Uterus (tissue), 4 donors: ENCODE data around the gene SLC66A2. TPM values are rescaled to one million over a fixed set of nuclear protein-coding genes. Genes with fewer than 3 reads are reported as not detected.
A peak's percentile ranks its signal among the peaks of the same experiment; 100 is the strongest.

Experiments
- DNase-seq, 2 donors: peaks; one replicate each; pipeline ENCODE4 v3.0.0-alpha.2; 2019 to 2020
- H3K27ac ChIP-seq, 2 donors: fragments of 200-600 bp; sonication (generic); 1 replicate in 1 of 2; 2 replicates in 1 of 2; pipeline ENCODE4 v1.5.1; 2016 to 2018
- H3K27me3 ChIP-seq, 2 donors: fragments of 200-600 bp; sonication (generic); one replicate each; pipeline ENCODE4 v1.5.1; 2018 to 2019; ENCODE audit warnings: control low read depth in 1 of 2
- H3K36me3 ChIP-seq, 2 donors: fragments of 200-600 bp; sonication (generic); one replicate each; pipeline ENCODE4 v1.5.1; 2019; ENCODE audit warnings: control low read depth in 1 of 2
- H3K4me1 ChIP-seq, 2 donors: fragments of 200-600 bp; sonication (generic); one replicate each; pipeline ENCODE4 v1.5.1; 2018 to 2019; ENCODE audit warnings: control low read depth in 1 of 2
- H3K4me3 ChIP-seq, 2 donors: fragments of 200-600 bp; sonication (generic); 1 replicate in 1 of 2; 2 replicates in 1 of 2; pipeline ENCODE4 v1.5.1; 2018 to 2019; ENCODE audit warnings: mild to moderate bottlenecking in 1 of 2
- H3K9me3 ChIP-seq, 2 donors: fragments of 200-600 bp; sonication (generic); one replicate each; pipeline ENCODE4 v1.5.1; 2019; ENCODE audit warnings: control low read depth in 1 of 2
- POLR2A ChIP-seq, 2 donors: fragments of 450-650 bp; IDR thresholded peaks; one replicate each; pipeline ENCODE4 v1.6.1; 2016; ENCODE audit warnings: antibody characterized with exemption in 2 of 2, mild to moderate bottlenecking in 1 of 2, moderate library complexity in 1 of 2
- intact Hi-C: fragments of 100-400 bp; cut with DNase I; formaldehyde crosslinking; loops from one replicate; pipeline ENCODE4 v1.15.1; 2023; ENCODE audit warnings: low total_unique reads
- total RNA-seq, 4 donors: library from RNA; depleted of rRNA in 3 of 4; stranded (reverse); fragments of >200 nt in 3 of 4; gene quantifications; one replicate each; pipeline versions ENCODE4 v1.1.0 to v1.2.4, GENCODE V29; 2014 to 2023
- TF ChIP-seq, protein P1 (sequence below), 4 experiments: fragments of 200-600 bp in 2 of 4; fragments of 450-650 bp in 2 of 4; sonication (generic) in 2 of 4; IDR thresholded peaks; one replicate each; pipeline ENCODE4 v1.5.1; 2016 to 2019; ENCODE audit warnings: antibody characterized with exemption in 4 of 4, mild to moderate bottlenecking in 2 of 4, moderate library complexity in 1 of 4
- donor health status: DM: yes; HTN: yes; CAD: no.

Gene SLC66A2
- total RNA-seq, 4 donors from 2014 or later: 20.3 to 42.5 (median 32.5) TPM

DNA sequence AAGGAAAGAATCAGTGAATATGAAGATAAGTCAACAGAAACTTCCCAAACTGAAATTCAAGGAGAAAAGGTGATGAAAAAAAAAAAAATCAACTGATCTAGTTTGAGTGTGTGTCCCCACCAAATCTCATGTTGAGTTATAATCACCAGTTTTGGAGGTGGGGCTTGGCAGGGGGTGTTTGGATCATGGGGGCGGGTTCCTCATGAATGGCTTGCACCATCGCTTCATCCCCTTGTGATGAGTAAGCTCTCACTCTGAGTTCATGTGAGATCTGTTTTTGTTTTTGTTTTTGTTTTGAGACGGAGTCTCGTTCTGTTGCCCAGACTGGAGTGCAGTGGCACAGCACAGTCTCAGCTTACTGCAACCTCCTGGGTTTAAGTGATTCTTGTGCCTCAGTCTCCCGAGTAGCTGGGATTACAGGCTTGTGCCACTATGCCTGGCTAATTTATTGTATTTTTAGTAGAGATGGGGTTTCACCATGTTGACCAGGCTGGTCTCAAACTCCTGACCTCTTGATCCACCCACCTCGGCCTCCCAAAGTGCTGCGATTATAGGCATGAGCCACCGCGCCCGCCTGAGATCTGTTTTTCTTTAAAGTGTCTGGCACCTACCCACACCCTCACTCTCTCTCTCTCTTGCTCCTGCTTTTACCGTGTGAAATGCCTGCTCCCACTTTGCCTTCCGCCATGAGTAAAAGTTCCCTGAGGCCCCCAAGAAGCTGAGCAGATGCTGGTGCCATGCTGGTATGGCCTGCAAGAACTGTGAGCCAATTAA is 4.0 kb upstream of the SLC66A2 start:
- no peak for TF ChIP-seq POLR2A (IDR thresholded peaks at IDR 0.05)
- no peaks in the 10 kb centered on the region for H3K27me3 ChIP-seq
- H3K4me3 ChIP-seq: no peak overlapping the region
- peaks cover 0 to under 1% of the 10 kb centered on the region in 2 donors for H3K4me1 ChIP-seq
- DNase-seq: no peak
- H3K36me3 ChIP-seq: no peaks in the 10 kb centered on the region
- intact Hi-C loops: no loop called here
- no peaks in the 10 kb centered on the region for H3K9me3 ChIP-seq
- H3K27ac ChIP-seq: no peak overlapping the region

DNA sequence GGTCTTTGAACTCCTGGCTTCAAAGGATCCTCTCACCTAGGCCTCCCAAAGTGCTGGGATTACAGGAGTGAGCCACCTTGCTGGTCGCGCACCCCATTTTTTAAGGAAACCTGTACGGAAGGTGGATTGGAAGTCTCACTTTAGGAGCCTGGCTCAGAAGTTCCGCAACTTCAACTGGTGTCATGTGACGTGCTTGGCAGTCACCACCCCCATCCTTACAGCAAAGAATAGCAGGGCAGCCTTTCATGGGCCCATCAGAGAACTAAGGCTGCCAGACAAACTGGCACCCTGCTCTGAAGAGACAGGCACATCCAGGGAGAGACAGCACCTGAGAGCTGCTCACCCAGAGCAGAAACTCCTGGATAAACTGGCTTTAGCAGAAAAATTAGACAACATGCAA is 3.3 kb upstream of the SLC66A2 start:
- Histone ChIP-seq H3K9me3 (no peaks in the 10 kb centered on the region), H3K4me3 (no peak overlapping the region), H3K27me3 (no peaks in the 10 kb centered on the region), H3K36me3 (no peaks in the 10 kb centered on the region), H3K4me1 (peaks cover 0 to 5% of the 10 kb centered on the region in 2 donors), H3K27ac (no peak overlapping the region)
- intact Hi-C loops: no loop called here
- TF ChIP-seq, protein P1, sequence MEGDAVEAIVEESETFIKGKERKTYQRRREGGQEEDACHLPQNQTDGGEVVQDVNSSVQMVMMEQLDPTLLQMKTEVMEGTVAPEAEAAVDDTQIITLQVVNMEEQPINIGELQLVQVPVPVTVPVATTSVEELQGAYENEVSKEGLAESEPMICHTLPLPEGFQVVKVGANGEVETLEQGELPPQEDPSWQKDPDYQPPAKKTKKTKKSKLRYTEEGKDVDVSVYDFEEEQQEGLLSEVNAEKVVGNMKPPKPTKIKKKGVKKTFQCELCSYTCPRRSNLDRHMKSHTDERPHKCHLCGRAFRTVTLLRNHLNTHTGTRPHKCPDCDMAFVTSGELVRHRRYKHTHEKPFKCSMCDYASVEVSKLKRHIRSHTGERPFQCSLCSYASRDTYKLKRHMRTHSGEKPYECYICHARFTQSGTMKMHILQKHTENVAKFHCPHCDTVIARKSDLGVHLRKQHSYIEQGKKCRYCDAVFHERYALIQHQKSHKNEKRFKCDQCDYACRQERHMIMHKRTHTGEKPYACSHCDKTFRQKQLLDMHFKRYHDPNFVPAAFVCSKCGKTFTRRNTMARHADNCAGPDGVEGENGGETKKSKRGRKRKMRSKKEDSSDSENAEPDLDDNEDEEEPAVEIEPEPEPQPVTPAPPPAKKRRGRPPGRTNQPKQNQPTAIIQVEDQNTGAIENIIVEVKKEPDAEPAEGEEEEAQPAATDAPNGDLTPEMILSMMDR (IDR thresholded peaks at IDR 0.05): no peak
- TF ChIP-seq POLR2A (IDR thresholded peaks at IDR 0.05): no peak
- no peak for DNase-seq

DNA sequence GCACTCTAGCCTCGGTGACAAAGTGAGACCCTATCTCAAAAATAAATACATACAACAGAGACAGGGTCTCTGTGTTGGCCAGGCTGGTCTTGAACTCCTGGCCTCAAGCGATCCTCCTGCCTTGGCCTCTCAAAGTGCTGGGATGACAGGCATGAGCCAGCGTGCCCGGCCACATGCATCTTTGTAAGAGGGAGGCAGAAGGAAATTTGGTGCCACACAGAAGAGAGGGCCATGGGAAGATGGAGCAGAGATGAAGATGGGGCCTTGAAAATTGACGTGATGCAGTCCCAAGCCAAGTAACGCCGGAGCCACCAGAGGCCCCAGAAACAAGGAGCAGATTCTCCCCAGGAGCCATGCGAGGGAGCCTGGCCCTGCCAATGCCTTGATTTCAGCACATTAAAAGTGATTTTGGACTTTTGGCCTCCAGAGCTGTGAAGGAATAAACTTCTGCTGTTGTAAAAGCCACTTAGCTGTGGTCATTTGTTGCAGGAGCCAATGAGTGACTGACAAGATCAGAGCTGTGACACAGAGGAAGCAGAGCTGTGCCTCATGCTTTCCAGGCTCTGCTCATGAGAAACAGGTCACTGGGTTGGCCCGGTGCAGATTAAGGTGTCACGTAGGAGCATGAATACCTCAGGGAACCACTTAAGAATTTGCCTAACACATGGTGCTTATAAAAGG is 2.7 kb upstream of the SLC66A2 start:
- DNase-seq: no peak
- Histone ChIP-seq H3K4me1 (peaks cover 0 to 10% of the 10 kb centered on the region in 2 donors), H3K4me3 (no peak overlapping the region), H3K27ac (no peak overlapping the region), H3K9me3 (no peaks in the 10 kb centered on the region), H3K36me3 (no peaks in the 10 kb centered on the region), H3K27me3 (no peaks in the 10 kb centered on the region)
- no peak for TF ChIP-seq POLR2A (IDR thresholded peaks at IDR 0.05)
- TF ChIP-seq, protein P1 (IDR thresholded peaks at IDR 0.05): no peak
- intact Hi-C loops: no loop called here

DNA sequence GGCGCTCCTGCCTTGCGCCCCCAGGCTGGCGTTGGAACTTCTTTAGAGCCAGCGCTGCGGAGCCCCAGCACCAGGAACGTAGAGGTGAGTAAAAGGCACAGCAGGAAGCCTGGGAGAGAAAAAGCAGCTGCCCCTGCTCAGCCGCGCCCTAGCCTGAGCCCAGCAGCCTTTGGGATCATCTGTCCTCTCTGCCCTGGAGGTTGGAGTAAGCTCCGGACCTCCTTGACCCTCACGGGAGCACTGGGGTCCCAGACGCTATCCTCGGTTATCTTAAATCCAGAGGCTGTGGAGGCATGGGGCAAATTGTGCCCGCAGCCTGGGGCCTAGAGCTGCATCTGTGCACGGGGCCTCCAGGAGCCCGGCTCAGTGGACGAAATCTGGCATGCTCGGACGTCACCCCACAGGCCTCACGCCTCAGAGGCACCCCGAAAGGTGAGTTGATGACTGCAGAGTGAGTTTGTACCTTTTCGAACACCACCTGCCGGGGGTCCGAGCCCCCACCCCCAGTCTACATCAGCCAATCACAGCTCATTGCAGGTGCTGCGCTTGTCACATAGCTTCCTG is 1.6 kb upstream of the SLC66A2 start:
- Histone ChIP-seq H3K9me3 (no peaks in the 10 kb centered on the region), H3K27me3 (no peaks in the 10 kb centered on the region), H3K4me1 (peaks cover 0 to 10% of the 10 kb centered on the region in 2 donors), H3K27ac (no peak overlapping the region), H3K4me3 (no peak overlapping the region), H3K36me3 (no peaks in the 10 kb centered on the region)
- no peak for DNase-seq
- TF ChIP-seq, protein P1 (IDR thresholded peaks at IDR 0.05): no peak
- no peak for TF ChIP-seq POLR2A (IDR thresholded peaks at IDR 0.05)
- intact Hi-C loops: no loop called here

DNA sequence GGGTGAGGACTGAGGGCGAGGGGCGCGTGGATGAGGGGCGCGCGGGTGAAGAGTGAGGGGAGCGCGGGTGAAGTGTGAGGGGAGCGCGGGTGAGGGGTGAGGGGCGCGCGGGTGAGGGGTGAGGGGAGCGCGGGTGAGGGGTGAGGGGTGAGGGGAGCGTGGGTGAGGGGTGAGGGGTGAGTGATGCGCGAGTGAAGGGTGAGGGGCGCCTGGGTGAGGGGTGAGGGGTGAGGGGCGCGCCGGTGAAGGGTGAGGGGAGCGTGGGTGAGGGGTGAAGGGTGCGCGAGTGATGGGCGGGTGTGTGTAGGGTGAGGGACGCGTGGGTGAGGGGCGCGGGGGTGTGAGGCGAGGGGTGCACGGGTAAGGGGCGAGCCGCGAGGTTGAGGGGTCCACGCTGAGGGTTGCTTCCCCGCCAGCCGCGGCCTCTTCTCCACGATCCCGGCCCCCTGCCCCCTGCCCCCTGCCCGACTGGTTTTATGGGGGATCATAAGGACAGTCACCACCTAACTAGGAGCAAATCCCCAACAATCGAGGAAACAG is 1.1 kb upstream of the SLC66A2 start:
- H3K9me3 ChIP-seq: no peaks in the 10 kb centered on the region
- no peaks in the 10 kb centered on the region for H3K27me3 ChIP-seq
- H3K27ac ChIP-seq: no peak overlapping the region
- intact Hi-C loops: no loop called here
- DNase-seq: no peak
- H3K36me3 ChIP-seq: no peaks in the 10 kb centered on the region
- peaks cover 0 to 10% of the 10 kb centered on the region in 2 donors for H3K4me1 ChIP-seq
- TF ChIP-seq, protein P1 (IDR thresholded peaks at IDR 0.05): no peak
- no peak for TF ChIP-seq POLR2A (IDR thresholded peaks at IDR 0.05)
- peak overlapping the region; percentile 70 to 99 for H3K4me3 ChIP-seq
